ENCODE data around the gene DAD1. TPM values are rescaled to one million over a fixed set of nuclear protein-coding genes. Genes with fewer than 3 reads are reported as not detected.
"Not testable (repeated sequence)": the region's sequence is repeated elsewhere in the genome, so short reads cannot be mapped to it uniquely, and the experiment has no call there.

Gene DAD1
- total RNA-seq, 1 donor: 195 TPM

DNA sequence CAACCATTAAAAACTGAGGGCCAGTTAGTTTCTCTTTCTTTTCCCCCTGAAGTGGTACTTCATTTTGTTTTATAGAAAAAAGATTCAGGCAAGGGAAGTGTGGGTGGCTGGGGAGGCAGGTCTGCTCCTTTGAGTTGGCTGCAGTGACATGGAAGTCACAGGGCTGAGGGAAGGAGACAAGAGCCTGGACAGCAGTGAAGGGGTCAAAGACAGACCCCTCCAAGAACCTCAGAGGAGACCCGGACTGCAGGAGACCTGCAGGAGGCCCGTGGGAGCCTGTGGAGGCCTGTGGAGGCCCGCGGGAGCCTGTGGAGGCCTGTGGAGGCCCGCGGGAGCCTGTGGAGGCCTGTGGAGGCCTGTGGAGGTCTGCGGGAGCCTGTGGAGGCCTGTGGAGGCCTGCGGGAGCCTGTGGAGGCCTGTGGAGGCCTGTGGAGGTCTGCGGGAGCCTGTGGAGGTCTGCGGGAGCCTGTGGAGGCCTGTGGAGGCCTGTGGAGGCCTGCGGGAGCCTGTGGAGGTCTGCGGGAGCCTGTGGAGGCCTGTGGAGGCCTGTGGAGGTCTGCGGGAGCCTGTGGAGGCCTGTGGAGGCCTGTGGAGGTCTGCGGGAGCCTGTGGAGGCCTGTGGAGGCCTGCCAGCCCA lies 35.0 kb downstream of the DAD1 start:
- DNase-seq (ENCODE audit: low read depth in 2 of 3, low spot score in 2 of 3): peak in 1 of 3 donors; percentile 40

DNA sequence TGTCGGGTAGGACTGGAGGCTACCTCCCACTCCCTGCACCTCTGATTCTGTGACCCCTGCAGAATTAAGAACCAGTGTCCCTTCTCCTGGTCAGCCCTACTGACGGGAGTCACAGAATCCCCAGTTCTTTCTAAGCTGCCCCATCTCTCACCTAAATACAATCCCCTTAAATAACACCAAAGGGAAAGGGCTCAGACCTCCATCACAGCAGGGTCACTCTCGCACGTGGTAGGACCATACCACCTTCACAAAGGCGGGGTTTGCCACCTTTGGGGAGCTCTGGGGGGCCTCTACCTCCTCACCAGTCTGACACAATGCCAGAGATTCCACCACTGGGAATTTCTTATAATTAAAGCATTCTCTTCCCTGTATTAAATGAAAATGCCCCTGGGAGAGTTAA lies 35.6 kb downstream of the DAD1 start:
- DNase-seq (ENCODE audit: low read depth in 2 of 3, low spot score in 2 of 3): no peak

DNA sequence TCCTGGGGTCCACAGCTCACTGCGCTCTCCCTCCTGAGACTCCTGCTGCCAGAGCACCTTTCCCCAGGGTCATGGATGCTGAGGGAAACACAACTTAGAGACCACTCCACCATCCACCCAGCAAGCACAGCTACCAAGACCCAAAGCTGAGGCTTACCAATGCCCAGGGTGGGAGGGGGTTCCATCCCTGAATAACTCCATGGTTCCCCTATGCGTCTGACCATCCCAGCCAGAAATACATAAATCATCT lies 36.3 kb downstream of the DAD1 start:
- DNase-seq (ENCODE audit: low read depth in 2 of 3, low spot score in 2 of 3): no peak

DNA sequence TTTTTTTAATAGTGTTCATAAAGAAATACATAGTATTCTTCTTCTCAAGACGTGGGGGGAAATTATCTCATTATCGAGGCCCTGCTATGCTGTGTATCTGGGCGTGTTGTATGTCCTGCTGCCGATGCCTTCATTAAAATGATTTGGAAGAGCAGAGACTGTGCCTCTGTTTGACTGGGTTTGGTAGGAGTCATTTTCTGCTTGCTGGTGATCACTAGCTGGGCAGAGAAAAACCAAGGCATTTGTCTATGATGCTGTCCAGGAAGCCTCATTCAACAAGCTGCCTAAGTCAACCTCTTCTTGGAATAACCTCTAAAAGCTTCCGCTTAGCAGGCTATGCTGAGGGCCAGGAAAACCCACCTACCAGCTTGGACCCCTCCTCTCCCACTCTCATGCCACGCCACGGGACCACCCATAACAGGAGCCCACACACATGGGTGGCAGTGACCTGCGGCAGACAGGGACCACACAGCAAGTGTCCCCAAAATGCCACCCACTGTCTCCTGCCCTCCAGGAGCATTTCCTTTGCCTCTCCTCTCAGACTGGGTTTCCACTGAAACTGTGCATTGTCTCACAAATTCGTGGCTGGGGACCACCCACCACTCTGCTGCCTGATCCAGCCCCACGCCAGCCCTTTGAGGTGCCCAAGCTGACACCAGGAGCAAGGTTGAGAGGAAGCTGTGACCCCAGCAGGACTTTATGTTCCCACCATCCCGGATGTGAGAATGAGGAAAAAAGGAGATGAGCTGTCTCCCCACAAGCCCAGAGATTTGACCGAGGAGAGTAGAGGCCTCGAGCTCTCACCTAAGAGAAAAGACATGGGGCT lies 36.8 kb downstream of the DAD1 start:
- no peak for DNase-seq (ENCODE audit: low read depth in 2 of 3, low spot score in 2 of 3)

DNA sequence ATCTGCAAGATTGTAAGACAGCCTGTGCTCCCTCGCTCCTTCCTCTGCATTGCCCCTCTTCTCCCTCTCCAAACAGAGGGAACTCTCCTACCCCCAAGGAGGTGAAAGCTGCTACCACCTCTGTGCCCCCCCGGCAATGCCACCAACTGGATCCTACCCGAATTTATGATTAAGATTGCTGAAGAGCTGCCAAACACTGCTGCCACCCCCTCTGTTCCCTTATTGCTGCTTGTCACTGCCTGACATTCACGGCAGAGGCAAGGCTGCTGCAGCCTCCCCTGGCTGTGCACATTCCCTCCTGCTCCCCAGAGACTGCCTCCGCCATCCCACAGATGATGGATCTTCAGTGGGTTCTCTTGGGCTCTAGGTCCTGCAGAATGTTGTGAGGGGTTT lies 37.4 kb downstream of the DAD1 start:
- no peak for DNase-seq (ENCODE audit: low read depth in 2 of 3, low spot score in 2 of 3)

DNA sequence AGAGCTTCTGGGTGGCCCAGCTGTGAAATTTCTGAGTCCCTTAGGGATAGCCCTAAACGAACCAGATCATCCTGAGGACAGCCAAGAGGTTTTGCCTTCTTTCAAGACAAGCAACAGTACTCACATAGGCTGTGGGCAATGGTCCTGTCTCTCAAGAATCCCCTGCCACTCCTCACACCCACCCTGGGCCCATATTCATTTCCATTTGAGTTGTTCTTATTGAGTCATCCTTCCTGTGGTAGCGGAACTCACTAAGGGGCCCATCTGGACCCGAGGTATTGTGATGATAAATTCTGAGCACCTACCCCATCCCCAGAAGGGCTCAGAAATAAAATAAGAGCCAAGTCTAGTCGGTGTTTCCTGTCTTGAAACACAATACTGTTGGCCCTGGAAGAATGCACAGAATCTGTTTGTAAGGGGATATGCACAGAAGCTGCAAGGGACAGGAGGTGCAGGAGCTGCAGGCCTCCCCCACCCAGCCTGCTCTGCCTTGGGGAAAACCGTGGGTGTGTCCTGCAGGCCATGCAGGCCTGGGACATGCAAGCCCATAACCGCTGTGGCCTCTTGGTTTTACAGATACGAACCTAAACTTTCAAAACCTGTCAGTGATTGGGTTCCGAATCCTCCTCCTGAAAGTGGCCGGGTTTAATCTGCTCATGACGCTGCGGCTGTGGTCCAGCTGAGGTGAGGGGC lies 38.9 kb downstream of the DAD1 start:
- DNase-seq (ENCODE audit: low read depth in 2 of 3, low spot score in 2 of 3): peak in 1 of 3 donors; percentile 66

DNA sequence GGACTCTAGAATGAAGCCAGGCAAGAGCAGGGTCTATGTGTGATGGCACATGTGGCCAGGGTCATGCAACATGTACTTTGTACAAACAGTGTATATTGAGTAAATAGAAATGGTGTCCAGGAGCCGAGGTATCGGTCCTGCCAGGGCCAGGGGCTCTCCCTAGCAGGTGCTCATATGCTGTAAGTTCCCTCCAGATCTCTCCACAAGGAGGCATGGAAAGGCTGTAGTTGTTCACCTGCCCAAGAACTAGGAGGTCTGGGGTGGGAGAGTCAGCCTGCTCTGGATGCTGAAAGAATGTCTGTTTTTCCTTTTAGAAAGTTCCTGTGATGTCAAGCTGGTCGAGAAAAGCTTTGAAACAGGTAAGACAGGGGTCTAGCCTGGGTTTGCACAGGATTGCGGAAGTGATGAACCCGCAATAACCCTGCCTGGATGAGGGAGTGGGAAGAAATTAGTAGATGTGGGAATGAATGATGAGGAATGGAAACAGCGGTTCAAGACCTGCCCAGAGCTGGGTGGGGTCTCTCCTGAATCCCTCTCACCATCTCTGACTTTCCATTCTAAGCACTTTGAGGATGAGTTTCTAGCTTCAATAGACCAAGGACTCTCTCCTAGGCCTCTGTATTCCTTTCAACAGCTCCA lies 39.6 kb downstream of the DAD1 start:
- DNase-seq (ENCODE audit: low read depth in 2 of 3, low spot score in 2 of 3): no peak

DNA sequence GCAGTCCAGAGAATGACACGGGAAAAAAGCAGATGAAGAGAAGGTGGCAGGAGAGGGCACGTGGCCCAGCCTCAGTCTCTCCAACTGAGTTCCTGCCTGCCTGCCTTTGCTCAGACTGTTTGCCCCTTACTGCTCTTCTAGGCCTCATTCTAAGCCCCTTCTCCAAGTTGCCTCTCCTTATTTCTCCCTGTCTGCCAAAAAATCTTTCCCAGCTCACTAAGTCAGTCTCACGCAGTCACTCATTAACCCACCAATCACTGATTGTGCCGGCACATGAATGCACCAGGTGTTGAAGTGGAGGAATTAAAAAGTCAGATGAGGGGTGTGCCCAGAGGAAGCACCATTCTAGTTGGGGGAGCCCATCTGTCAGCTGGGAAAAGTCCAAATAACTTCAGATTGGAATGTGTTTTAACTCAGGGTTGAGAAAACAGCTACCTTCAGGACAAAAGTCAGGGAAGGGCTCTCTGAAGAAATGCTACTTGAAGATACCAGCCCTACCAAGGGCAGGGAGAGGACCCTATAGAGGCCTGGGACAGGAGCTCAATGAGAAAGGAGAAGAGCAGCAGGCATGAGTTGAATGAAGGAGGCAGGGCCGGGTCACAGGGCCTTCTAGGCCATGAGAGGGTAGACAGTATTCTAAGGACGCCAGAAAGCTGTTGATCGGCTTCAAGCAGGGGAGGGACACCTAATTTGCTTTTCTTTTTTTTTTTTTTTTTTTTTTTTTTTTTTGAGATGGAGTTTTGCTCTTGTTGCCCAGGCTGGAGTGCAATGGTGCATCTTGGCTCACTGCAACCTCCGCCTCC lies 40.9 kb downstream of the DAD1 start:
- DNase-seq (ENCODE audit: low read depth in 2 of 3, low spot score in 2 of 3): no peak

DNA sequence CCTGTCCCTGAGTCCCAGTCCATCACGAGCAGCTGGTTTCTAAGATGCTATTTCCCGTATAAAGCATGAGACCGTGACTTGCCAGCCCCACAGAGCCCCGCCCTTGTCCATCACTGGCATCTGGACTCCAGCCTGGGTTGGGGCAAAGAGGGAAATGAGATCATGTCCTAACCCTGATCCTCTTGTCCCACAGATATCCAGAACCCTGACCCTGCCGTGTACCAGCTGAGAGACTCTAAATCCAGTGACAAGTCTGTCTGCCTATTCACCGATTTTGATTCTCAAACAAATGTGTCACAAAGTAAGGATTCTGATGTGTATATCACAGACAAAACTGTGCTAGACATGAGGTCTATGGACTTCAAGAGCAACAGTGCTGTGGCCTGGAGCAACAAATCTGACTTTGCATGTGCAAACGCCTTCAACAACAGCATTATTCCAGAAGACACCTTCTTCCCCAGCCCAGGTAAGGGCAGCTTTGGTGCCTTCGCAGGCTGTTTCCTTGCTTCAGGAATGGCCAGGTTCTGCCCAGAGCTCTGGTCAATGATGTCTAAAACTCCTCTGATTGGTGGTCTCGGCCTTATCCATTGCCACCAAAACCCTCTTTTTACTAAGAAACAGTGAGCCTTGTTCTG lies 41.6 kb downstream of the DAD1 start:
- no peak for DNase-seq (ENCODE audit: low read depth in 2 of 3, low spot score in 2 of 3)

DNA sequence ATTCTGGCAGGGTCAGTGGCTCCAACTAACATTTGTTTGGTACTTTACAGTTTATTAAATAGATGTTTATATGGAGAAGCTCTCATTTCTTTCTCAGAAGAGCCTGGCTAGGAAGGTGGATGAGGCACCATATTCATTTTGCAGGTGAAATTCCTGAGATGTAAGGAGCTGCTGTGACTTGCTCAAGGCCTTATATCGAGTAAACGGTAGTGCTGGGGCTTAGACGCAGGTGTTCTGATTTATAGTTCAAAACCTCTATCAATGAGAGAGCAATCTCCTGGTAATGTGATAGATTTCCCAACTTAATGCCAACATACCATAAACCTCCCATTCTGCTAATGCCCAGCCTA lies 42.3 kb downstream of the DAD1 start:
- DNase-seq (ENCODE audit: low read depth in 2 of 3, low spot score in 2 of 3): no peak

DNA sequence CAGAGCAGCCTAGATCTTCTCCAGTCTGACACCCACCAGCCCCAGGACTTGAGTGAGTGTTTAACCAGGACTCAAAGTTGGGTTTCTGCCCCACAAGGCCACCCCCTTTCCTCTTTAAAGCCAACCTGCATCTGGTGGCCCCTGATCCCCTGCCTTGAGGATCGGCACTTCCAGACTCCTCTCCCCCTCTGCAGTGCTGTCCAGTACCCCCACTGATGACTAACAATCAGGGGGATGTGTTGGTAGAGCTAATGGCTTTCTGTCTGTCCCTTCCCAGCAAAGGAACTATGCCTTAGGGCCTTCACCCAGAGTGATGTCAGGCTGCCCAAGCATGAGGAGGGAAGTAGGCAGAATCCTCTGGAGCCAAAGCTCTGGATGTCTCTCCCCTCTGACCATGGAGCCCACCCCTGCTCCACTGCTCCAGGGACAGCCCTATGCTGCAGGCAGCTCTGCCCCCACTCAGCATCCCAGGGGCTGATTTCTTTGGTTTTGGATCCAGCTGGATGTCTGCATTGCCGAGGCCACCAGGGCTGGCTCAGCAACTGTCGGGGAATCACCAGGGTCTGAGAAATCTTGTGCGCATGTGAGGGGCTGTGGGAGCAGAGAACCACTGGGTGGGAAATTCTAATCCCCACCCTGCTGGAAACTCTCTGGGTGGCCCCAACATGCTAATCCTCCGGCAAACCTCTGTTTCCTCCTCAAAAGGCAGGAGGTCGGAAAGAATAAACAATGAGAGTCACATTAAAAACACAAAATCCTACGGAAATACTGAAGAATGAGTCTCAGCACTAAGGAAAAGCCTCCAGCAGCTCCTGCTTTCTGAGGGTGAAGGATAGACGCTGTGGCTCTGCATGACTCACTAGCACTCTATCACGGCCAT lies 42.9 kb downstream of the DAD1 start:
- no peak for DNase-seq (ENCODE audit: low read depth in 2 of 3, low spot score in 2 of 3)

DNA sequence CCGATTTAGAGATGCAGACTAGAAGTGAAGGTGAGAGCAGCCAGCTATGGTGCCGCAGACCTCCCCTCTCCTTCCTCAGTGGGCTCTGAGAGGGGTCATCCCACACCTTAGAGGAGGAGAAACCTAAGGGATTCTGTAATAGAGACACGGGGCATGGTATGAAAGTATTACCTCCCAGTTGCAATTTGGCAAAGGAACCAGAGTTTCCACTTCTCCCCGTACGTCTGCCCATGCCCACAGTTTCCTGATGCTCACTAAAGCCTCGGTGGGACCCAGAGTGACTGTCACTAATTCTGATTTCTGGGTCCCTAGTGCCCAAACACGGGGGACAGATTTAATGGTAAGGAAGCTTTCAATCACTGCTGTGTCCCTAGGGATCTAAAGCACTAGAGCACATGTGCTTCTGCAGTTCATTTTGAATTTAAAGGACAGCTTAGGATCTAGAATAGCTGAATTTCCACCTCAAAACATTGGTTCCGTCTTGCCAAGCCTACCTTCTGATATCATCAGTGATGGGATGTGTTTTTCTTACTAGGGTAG lies 44.1 kb downstream of the DAD1 start:
- DNase-seq (ENCODE audit: low read depth in 2 of 3, low spot score in 2 of 3): no peak

DNA sequence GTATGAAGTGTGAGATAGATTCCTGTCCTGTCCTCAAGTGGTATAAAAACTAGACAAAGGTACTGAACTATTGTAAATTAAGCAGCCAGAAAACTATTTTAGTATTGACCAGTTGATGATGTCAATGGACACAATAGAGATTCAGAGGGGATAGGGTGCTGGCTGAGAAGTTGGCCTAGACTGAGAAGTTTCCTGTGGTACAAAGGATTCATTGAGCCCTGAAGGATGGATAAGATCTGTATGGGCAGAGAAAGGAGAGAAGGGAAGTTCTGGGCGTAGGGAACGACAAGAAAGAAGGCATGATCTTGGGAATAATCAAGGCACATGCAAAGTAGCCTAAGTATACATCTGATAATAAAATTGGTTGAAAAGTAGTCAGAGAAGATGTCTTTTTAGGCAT lies 44.6 kb downstream of the DAD1 start:
- no peak for DNase-seq (ENCODE audit: low read depth in 2 of 3, low spot score in 2 of 3)

DNA sequence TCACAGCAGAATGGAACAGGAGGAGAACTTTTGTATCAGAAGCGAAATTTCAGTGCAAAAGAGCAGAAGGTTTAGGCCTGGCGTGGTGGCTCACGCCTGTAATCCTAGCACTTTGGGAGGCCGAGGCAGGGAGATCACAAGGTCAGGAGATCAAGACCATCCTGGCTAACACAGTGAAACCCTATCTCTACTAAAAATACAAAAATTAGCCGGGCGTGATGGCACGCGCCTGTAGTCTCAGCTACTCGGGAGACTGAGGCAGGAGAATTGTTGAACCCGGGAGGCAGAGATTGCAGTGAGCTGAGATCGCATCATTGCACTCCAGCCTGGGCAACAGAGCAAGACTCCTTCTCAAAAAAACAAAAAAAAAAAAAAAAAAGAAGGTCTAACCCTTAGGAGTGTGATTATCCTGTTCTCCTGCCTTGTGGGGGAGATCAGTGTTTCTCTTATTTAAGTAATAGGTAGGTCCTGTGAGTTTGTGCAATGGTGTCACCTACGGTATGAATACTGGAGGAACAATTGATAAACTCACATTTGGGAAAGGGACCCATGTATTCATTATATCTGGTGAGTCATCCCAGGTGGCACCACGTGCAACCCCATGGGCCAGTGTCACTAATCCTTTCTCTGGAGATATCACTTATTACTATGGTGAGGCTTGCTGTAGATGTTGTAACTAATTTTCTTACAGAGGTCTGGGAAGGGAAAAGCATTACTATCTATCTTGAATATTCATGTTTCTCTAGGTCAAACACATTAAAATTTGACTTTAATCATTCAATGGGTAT lies 45.3 kb downstream of the DAD1 start:
- not testable (repeated sequence) for DNase-seq (ENCODE audit: low read depth in 2 of 3, low spot score in 2 of 3)

DNA sequence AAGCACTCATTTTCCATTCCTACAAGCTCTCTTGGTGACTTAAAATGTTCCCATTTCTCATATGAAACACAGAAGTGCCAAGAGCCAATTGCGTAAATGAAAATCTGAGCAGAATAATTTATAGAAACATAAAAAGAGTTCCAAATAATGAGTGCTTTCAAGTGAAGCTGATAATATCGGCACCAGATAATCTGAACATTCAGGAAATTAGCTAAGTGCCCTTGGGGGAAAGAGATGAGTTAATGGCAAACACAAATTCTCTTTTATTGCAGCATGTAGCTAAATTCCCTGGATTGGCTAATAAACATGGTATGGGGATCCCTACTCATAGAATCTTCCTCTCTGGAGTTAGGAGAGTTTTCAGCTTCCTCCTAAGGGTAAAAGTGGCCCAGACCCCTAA lies 46.7 kb downstream of the DAD1 start:
- DNase-seq (ENCODE audit: low read depth in 2 of 3, low spot score in 2 of 3): no peak

DNA sequence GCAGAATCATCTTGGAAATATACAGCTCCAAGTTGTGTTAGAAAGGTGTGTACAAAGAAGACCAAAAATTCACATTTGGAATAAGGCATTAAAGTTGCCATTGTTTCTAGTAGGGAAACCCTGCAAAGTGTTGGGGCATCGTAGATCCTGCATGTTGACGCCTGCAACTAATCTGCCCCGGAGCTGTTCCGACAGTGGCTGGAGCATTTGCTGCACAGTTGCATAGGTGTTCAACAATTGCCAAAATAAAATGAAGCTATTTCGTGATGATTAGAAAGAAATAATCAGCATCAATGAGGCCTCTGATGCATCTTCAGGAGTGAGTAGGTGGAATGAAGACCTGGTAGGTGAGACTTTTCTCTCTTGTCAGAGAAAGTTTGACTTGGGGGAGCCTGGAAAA lies 47.3 kb downstream of the DAD1 start:
- DNase-seq (ENCODE audit: low read depth in 2 of 3, low spot score in 2 of 3): no peak

DNA sequence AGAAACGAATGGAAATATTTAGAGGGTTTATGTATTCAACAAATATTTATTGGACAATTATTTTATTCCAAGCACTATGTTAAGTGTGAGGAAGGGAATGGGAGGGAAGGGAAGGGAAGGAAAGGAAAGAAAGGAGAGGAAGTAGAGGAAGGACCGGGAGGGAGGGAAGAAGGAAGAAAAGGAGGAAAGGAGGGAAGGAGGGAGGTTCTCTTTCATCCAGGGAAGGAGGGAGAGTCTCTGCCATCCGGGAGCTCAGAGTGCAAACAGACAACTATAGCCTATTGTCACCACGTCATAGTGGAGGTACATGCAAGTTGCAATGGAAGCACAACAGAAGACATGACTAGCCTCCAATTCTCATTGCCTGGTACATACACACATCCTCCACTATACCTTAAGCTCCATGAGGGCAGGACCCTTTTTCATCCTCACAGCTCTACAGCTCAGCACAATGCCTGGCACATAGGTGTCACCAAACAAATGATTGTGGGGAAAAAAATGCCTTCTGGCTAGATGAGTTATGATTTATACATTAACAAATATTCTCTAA lies 48.1 kb downstream of the DAD1 start:
- no peak for DNase-seq (ENCODE audit: low read depth in 2 of 3, low spot score in 2 of 3)

DNA sequence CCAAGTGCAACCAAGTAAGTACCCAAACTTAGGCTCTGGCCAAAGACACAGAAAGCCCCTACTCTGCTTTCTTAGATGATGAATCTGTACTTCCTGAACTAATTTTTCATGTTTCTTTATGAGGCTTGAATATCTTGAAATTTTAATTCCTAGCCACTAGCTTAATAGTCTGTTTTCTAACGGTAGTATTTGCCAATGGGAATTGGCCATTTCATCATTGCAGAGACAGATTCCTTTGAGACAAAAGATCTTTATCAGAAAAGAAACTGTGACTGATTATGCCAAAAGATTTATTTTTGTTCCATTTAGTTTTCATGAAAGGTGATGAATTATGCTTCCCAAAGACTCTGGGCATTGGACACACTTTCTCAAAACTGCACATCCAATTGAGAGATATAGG lies 48.7 kb downstream of the DAD1 start:
- no peak for DNase-seq (ENCODE audit: low read depth in 2 of 3, low spot score in 2 of 3)
